NCI-H446 (cell line): ENCODE measurements around the gene NOVA1.
A peak's percentile ranks its signal among the peaks of the same experiment; 100 is the strongest.
"Not testable (repeated sequence)": the region's sequence is repeated elsewhere in the genome, so short reads cannot be mapped to it uniquely, and the experiment has no call there.

Source experiments
- DNase-seq, 2 experiments: peaks; one replicate each; lab custom pipeline; 2025; lab: John Stamatoyannopoulos, UW

NOVA1 gene, protein sequence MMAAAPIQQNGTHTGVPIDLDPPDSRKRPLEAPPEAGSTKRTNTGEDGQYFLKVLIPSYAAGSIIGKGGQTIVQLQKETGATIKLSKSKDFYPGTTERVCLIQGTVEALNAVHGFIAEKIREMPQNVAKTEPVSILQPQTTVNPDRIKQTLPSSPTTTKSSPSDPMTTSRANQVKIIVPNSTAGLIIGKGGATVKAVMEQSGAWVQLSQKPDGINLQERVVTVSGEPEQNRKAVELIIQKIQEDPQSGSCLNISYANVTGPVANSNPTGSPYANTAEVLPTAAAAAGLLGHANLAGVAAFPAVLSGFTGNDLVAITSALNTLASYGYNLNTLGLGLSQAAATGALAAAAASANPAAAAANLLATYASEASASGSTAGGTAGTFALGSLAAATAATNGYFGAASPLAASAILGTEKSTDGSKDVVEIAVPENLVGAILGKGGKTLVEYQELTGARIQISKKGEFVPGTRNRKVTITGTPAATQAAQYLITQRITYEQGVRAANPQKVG

DNA sequence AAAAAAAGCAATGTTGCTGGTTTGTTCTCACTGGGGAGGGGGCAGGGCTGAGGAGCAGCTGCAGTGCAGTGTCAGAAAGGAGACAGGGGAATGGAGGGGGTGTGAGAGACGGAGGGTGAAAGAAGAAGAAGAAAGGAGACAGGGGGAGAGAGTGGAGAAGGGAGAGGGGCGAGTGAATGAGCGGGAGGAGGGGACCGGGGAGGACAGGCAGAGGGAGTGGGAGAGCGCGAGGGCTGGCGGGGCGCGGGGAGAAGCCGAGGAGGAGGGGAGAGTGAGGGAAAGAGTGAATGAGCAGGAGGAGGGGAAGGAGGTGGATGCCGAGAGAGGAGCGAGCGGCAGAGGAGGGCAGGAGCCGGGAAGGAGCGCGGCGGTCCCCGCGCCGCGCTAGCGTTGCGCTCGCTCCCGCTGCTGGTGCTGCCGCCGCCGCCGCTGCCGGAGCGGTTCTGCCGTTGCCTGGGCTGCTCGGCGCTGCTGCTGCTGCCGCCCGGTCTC, at the start of gene NOVA1:
Gene NOVA1 (minus strand): TSS at position 445 of the 492 bp plus-strand sequence. CDS start 597 bp downstream, outside the sequence.
- DNase-seq = peak in 1 of 2 experiments; percentile 45

DNA sequence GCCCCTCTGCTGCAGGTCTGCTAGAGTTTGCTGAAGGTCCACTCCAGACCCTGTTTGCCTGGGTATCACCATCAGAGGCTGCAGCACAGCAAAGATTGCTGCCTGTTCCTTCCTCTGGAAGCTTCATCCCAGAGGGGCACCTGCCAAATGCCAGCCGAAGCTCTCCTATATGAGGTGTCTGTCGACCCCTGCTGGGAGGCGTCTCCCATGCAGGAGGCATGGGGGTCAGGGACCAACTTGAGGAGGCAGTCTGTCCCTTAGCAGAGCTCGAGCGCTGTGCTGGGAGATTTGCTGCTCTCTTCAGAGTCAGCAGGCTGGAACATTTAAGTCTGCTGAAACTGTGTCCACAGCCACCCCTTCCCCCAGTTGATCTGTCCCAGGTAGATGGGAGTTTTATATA, 47.2 kb upstream of the NOVA1 start:
- not testable (repeated sequence) for DNase-seq

DNA sequence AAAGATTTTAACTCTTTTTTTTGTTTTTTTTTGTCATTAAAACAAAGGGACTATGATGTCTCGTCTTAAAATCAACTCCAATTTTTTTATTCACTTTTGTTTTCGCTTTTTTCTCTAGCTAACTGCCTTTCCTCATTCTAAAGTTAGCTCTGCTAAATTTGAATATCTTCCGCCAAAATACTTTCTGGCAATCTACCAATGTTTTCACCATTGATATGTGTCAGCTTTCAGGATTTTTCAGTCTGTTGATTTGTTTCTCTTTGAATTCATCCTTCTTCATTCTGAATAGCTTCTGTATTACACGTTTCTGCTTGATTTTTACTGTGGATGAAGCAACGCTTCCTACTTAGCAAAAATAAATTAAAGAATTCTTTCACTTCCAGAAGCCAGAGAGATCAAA, 38.7 kb upstream of the NOVA1 start:
- DNase-seq = peak; percentile 50 to 74

DNA sequence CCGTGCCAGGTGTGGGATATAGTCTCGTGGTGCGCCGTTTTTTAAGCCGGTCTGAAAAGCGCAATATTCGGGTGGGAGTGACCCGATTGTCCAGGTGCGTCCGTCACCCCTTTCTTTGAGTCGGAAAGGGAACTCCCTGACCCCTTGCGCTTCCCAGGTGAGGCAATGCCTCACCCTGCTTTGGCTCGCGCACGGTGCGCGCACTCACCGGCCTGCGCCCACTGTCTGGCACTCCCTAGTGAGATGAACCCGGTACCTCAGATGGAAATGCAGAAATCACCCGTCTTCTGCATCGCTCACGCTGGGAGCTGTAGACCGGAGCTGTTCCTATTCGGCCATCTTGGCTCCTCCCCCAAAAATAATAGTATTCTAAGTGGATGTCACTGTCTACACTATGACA, 37.1 kb upstream of the NOVA1 start:
- DNase-seq = not testable (repeated sequence)

DNA sequence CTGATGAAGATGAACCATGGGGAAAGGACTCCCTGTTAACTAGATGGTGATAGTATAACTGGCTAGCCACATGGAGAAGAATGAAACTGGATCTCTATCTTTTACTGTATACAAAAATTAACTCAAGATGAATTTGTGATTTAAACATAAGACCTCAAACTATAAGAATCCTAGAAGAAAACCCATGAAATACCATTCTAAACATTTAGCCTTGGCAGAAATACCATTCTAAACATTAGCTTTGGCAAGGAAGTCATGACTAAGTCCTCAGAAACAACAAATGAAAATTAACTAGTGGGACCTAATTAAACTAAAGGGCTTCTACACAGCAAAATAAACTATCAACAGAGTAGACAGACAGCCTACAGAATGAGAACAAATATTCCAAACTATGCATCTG, 28.4 kb upstream of the NOVA1 start:
- DNase-seq = no peak

DNA sequence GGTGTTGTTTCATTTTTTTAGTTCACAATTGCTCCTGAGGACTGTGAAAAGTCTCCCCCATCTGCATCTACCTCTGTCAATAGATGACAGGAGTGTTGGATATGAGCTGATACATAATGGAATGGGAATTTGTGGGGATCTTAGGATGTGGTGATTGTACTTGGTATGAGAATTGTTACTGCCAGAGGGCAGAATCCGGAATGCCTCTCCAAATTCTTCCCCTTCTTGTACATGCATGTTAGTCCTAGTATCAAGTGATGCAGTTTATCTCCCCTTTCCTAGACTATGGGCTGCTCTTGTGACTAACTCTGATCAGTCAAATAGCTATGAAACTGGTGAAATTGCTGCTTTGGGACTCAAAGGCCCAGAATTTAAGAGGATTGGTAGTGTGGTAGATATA, 24.8 kb upstream of the NOVA1 start:
- no peak for DNase-seq

DNA sequence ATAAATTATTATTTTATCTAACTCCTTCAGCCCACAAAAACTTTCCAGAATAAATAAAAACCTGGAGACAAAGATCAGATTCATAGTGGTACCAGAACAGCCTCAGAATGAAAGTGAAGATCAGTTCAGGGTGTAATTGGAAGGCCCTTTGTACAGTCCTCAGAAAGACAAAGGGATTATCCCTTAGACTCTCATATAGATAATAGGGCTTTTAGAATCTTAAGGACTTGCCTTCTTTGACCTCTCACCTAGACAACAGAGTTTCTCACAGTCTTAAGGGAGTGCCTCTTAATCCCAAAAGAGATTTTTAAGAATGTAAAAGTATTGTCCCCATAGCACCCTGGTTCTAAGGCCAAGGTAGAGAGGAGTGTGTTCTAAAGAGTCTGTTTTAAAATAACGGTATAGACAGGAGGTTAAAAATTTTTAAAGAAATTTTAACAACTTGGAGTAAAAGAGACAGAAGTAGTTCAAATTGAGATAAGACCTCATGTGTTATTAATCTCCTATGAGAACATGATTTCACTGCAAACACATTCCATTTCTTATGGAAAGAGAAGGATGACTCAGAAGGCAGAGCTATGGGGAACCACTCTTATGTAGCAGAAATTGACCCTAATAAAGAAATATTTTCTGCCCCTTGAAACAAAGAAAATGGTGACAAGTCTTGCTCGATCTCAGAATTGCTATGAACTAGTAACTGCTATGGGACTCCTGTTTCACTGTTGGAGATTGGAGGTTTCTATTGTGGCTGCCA, 24.2 kb upstream of the NOVA1 start:
- no peak for DNase-seq

DNA sequence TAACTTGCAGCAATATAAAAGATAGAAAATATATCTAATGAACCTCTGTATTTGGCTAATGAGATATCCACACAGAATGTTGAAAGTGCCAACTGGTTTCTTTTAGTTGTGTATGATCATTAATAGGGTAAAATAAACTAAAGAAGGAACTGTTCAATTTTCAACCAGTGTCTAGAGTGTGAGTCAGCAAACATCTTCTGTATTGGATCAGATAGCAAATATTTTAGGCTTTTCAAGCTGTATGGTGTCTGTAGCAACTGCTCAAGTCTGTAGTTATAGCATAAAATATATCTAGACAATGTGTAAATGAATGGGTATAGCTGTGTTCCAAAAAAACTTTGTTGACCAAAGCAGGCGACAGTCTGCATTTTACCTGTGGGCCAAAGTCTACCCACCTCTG, 23.5 kb upstream of the NOVA1 start:
- DNase-seq = no peak

DNA sequence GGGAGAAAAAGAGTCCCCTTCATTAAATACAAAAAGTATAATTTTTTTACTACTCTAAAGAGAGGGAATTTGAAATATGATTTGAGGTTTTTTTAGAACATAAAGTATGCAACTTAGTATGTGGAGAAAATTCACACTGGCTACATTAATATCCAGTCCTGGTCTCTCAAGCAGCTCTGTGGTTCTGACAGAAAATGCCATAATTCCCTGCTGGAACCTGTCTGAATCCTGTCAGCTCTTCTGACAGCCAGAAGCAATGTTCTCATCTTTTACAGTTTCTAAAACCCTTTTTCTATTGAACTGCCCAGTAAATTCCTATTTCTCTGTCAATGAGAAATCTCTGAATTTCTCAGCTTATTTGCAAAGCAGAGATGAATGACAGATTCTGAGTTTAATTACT, 13.4 kb upstream of the NOVA1 start:
- no peak for DNase-seq

DNA sequence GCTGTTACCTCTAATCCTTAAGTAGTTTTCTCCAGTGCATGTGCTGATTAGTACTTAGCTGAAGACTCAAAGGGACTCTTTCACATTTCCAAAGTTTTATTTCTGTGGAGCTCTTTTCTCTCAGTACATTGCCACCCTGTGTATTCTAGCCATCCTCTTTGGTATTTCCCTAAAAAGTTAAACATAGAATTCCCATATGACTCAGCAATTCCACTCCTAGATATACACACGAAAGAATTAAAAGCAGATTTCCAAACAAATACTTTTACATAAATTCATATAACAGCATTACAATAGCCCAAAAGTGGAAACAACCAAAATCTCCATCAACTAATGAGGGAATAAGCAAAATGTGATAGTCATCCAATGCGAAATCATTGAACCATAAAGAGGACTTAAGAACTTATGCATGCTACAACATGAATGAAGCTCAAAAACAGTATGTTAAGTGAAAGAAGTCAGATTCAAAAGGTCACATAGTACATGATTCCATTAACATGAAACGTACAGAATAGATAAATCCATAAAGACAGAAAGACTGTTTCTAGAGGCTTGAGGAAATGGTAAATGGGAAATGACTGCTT, 9.0 kb upstream of the NOVA1 start:
- no peak for DNase-seq

DNA sequence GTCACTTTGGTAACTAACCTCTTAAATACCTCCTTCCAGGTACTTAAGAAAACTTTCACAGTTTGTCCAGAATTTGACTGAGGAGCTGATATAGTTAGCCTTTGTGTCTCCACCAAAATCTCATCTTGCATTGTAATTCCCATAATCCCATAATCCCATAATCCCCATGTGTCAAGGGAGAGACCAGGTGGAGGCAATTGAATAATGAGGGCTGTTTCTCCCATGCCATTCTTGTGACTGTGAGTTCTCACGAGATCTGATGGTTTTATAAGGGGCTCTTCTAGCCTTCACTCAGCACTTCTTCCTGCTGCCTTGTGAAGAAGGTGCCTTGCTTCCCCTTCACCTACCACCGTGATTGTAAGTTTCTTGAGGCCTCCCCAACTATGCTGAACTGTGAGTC, 7.8 kb upstream of the NOVA1 start:
- no peak for DNase-seq

DNA sequence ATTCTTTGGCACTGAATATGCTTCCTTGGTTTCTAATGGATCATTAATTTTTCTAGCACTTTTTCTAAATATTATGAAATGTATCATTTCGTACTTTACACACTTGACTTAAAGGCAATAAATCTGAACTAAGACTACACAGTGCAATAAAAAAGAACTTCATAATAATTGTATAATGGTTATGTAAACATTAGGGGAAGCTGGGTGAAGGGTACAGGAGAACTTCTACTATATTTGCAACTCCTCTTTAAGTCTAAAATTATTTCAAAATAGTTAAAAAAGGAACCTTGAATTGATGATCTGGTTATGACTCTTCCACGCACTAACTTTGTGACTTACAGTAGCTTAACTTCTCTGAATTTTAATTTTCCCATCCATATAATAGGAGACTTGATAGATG, 5.1 kb upstream of the NOVA1 start:
- no peak for DNase-seq

DNA sequence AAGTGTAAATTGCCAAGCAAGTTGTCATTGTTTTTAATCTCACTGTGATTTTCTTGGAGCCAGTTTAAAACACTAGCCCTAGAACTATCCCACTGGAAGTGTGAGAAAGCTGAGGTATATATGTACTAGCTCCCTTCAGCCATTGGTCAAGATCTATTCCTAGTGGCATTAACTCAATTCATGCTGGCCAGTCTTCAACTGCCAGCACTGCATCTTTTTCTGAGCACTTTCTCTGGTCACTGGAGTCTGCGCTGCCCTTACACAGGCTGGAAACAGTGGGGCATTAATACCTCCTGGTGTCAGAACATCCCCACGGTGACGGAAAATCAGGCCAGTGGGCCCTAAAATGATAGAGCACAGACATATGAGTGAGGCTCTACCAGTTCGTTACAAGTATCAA, 4.0 kb upstream of the NOVA1 start:
- DNase-seq = no peak

DNA sequence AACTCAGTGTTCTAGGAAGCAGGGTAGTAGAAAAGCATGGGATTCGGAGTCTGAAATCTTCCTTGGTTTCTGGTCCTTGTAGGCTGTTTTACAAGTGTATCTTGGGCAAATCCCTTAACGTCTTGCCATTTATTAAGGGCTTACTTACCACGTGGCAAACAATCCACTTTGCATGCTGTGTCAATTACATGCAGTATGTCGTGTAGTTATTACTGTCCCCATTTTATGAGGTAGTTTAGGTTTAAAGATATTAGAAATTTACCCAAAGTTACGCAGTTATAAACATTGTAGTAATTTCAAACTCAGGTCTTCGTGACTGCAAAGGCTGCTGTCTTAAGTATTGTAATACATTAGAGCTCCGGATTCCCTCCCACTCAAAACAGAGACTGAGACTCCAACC, 1.5 kb upstream of the NOVA1 start:
- no peak for DNase-seq

DNA sequence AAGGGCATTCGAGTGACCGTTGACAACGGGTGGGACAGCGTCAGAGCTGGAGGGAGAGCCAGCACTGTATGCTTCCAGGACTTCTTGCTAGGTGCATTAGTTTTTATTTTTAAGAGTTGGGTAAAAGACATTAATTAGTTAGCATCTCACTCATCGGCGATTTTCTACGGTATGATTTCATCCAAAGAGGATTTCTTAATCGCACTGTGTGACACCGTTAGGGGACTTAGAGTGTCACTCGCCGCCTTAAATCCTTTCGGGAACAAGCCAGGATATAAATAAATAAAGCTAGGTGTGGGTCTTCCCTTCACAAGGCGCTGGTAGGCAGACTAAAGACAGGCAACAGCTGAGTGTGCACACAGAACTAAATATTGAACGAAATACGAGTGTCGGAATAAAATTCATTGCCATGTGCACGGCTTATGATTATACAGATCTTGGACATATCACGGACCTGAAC, 869 bp upstream of the NOVA1 start:
- DNase-seq = no peak

DNA sequence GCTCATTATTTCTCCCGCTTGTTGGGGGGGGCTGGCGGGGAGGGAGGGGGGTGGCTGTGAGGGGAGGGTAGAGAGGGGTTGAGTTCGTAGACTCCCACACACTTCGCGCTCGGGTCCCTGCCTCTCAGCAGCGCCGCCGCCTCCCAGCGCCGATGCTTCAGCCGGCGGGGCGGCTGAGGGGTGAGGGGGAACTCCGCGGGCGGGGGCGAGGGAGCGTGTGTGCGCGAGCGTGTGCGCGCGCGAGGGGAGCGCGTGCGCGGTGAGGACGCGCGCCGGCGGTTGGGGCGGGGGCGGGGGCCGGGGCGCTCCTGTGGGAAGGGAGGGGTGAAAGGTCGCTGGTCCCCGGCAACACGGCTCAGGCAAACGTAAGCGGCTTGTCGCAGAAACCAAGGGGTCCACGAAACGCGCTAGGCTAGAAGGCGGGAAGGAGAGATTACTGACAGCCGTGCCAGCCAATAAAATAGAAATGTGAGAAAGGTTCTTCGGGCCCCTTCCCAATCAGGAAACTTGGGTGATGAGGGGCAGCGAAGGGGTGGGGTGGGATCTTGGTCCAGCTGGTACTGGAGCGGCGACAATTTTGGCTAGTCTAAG, 343 bp upstream of the NOVA1 start:
- DNase-seq = peak; percentile 78 to 96

DNA sequence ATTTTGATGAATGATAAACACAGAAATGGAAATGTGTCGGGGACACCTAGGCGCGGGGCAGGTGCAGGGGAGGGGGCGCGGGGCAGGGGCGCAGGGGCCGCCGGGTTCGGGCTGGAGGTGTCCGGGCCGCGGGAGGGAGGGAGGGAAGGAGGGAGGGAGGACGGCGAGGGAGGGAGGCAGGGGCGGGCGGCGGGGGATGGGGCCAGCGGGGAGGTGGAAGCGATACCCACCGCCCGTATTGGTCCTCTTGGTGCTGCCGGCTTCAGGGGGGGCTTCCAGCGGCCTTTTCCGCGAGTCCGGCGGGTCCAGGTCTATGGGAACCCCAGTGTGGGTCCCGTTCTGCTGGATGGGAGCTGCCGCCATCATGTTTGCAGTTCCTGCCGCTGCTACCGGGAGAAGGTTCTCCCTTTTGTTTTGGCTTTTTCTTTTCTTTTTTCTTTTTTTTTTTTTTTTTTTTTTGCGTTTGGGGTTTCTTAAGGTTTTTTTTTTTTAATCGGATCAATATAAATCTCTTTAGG, 703 bp downstream of the NOVA1 start:
- DNase-seq = peak in 1 of 2 experiments; percentile 33

DNA sequence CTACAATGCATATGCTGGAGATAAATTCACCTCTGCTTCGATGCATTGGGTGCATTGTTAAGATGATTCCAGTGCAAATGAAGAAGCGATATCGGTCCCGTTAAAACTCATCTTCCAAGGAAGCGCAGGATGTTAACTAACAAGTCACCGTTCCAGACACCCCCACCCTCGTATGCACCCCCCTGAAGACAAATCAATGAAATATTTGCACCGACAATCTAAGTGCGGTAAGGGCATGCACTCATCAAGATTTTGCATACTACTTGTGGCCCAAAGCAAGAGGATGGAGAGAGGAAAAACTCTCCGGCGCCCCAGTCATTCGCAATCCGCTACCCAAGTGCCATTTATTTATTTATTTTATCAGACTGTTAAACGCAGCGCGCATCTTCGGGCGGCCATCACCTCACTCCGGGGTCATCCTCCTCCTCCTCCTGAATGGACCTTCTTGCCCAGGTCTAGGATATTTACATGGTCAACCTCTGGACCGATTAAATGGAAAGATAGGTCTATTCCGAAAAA, 1.2 kb downstream of the NOVA1 start:
- peak; percentile 29 to 41 for DNase-seq

DNA sequence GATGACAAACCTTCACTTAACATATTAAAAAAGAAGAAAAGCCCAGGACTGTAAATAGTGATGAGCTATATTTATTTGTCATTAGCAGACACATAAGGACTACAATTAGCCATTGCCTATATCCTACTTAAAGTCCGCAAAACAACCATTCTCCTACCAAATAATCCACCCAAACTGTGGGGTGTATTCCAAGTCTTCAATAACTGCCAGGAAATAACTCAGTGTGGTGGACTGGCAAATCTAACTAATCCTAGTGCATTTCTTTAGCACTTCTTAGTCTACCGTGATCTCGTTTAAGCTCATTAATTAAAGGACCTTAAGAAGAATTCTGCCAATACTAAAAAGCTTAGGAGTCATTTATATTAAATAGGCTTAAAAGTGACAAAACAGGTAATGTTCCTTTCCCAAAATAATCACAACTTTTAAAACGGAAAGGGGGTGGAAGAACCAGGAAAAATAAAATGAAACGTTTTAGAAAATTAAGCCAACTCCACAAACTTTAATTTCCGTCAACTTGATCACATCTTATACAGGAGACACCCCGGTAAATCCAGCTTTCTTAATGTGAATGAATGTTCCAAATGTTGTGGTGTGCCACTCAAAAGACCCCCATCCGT, 1.8 kb downstream of the NOVA1 start:
- peak in 1 of 2 experiments; percentile 43 for DNase-seq

DNA sequence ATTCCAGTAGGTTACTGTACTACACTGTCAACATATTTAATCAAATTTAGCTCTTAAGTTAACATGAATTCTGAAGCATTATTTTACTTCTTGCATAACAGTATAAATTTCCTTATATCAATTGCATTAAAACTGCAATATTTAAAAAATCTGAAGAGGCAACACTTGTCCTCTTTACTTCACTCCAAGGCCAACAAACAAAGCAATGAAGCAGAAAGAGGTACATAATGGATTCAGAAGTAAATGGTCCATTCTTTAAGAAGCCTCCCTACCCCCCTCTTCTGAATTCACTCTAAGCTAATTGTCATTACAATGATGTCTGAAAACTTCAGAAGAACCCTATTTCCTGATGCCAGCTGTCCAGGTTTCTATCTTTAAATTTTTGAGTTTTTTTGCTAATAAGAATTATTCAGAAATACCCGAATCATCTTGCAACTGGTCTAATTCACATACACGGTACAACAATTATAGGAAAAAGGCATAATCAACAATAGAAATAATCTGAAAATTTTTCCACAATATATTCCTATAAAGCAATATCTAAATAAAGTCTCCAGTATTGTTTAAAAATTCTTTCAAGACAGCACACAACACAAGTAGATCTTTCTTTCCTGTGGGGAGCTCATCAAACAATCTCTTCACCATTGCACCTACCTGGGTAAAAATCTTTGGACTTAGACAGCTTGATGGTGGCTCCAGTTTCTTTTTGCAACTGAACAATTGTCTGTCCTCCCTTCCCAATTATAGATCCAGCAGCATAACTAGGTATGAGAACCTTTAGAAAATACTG, 2.9 kb downstream of the NOVA1 start:
- DNase-seq = peak in 1 of 2 experiments; percentile 20
